ENCODE data around the gene TUB.

TUB gene

GRCh38 chr11:8036986-8037385, 44.0 kb upstream of the TUB start:
- TF ChIP-seq REST (IDR thresholded peaks at IDR 0.05; ENCODE audit: insufficient read depth in 1 of 2, low read depth in 2 of 2, low read length in 2 of 2) (no peak), POLR2AphosphoS5 (IDR thresholded peaks at IDR 0.05; ENCODE audit: low read depth, low read length) (no peak), SIN3A (IDR thresholded peaks at IDR 0.05; ENCODE audit: borderline replicate concordance, insufficient read depth, low read length) (no peak), TAF1 (IDR thresholded peaks at IDR 0.05; ENCODE audit: borderline replicate concordance, insufficient read depth, low read length) (no peak), FOXP2 (optimal IDR thresholded peaks at IDR 0.05; ENCODE audit: borderline replicate concordance, extremely low read depth, extremely low read length, insufficient read depth) (no peak)

DNA sequence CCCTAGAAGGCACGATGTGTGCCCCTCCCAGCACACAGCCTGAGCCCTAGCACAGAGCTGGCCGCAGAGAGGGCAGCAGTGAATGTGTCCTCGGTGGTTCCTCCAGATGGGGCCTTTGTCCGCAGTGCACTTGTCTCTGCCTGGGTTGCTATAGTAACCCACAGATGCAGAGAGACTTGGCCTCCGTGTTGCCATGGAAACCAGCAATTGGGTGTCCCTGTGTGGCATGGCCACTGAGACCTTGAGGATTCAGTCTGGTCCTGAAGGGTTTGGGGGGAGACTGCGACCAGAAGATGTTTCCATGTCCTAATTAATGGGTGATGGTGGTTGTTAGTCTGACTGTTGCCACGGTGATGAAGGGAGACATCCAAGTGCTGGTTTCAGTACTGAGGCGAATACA, 42.6 kb upstream of the TUB start:
- no peak for TF ChIP-seq POLR2AphosphoS5 (IDR thresholded peaks at IDR 0.05; ENCODE audit: low read depth, low read length)
- TF ChIP-seq TAF1 (IDR thresholded peaks at IDR 0.05; ENCODE audit: borderline replicate concordance, insufficient read depth, low read length) = no peak
- no peak for TF ChIP-seq SIN3A (IDR thresholded peaks at IDR 0.05; ENCODE audit: borderline replicate concordance, insufficient read depth, low read length)
- no peak for TF ChIP-seq REST (IDR thresholded peaks at IDR 0.05; ENCODE audit: insufficient read depth in 1 of 2, low read depth in 2 of 2, low read length in 2 of 2)
- no peak for TF ChIP-seq FOXP2 (optimal IDR thresholded peaks at IDR 0.05; ENCODE audit: borderline replicate concordance, extremely low read depth, extremely low read length, insufficient read depth)

DNA sequence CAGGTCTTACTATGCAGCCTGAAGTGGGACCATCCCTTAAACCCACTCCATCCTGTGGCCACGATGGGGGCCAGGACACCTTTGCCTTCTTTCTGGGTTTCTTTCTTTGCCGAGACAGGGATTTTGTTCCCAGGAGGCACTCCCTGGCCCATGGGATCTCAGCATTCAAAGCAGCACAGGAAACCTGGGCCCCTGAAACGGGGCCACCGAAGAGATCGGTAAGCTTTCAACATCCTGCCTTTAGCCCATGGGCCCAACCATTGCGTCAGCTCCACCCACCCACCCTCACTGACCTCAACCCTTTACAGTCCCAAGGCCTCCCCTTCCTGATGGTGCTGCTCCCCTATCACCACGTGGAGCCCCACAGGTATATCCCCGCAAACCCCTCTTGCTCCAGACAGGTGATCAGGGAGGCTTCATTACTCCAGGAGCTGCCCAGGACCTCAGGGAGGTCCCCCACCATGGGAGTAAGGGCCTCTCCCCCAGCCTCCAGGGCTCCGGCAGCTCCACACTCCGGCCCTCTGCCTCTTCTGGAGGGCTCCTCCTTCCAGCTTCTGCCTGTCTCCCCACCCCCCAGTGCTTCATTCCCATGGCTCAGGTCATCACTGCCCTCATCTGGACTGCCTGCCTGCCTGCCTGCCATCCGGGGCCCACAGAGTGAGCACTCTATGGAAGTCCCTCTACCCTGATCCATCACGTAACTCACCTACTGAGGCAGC, 42.0 kb upstream of the TUB start:
- TF ChIP-seq SIN3A (IDR thresholded peaks at IDR 0.05; ENCODE audit: borderline replicate concordance, insufficient read depth, low read length) (no peak), POLR2AphosphoS5 (IDR thresholded peaks at IDR 0.05; ENCODE audit: low read depth, low read length) (no peak), TAF1 (IDR thresholded peaks at IDR 0.05; ENCODE audit: borderline replicate concordance, insufficient read depth, low read length) (no peak), FOXP2 (optimal IDR thresholded peaks at IDR 0.05; ENCODE audit: borderline replicate concordance, extremely low read depth, extremely low read length, insufficient read depth) (no peak), REST (IDR thresholded peaks at IDR 0.05; ENCODE audit: insufficient read depth in 1 of 2, low read depth in 2 of 2, low read length in 2 of 2) (no peak)

GRCh38 chr11:8039530-8040260, 41.3 kb upstream of the TUB start:
- TF ChIP-seq FOXP2 (optimal IDR thresholded peaks at IDR 0.05; ENCODE audit: borderline replicate concordance, extremely low read depth, extremely low read length, insufficient read depth) = no peak

GRCh38 chr11:8040261-8040920, 40.6 kb upstream of the TUB start:
- TF ChIP-seq TAF1 (IDR thresholded peaks at IDR 0.05; ENCODE audit: borderline replicate concordance, insufficient read depth, low read length) (no peak), POLR2AphosphoS5 (IDR thresholded peaks at IDR 0.05; ENCODE audit: low read depth, low read length) (no peak), SIN3A (IDR thresholded peaks at IDR 0.05; ENCODE audit: borderline replicate concordance, insufficient read depth, low read length) (no peak), FOXP2 (optimal IDR thresholded peaks at IDR 0.05; ENCODE audit: borderline replicate concordance, extremely low read depth, extremely low read length, insufficient read depth) (no peak), REST (IDR thresholded peaks at IDR 0.05; ENCODE audit: insufficient read depth in 1 of 2, low read depth in 2 of 2, low read length in 2 of 2) (no peak)

Measured in PFSK-1 (cell line).